ENCODE data around the gene FLNB.
"Not testable (repeated sequence)": the region's sequence is repeated elsewhere in the genome, so short reads cannot be mapped to it uniquely, and the experiment has no call there.

FLNB gene

GRCh38 chr3:58198804-58199203, 190.6 kb downstream of the FLNB start:
- Mint-ChIP-seq H3K36me3 (ENCODE audit: low read depth) (no peaks in the 10 kb centered on the region), H3K4me1 (peaks cover 26% of the 10 kb centered on the region), H3K27me3 (ENCODE audit: low read depth, poor library complexity) (peaks cover 14% of the 10 kb centered on the region), H3K4me3 (no peak overlapping the region), H3K27ac (no peak overlapping the region), H3K9me3 (peaks cover 7% of the 10 kb centered on the region)
- DNase-seq = no peak
- TF ChIP-seq, protein P1, sequence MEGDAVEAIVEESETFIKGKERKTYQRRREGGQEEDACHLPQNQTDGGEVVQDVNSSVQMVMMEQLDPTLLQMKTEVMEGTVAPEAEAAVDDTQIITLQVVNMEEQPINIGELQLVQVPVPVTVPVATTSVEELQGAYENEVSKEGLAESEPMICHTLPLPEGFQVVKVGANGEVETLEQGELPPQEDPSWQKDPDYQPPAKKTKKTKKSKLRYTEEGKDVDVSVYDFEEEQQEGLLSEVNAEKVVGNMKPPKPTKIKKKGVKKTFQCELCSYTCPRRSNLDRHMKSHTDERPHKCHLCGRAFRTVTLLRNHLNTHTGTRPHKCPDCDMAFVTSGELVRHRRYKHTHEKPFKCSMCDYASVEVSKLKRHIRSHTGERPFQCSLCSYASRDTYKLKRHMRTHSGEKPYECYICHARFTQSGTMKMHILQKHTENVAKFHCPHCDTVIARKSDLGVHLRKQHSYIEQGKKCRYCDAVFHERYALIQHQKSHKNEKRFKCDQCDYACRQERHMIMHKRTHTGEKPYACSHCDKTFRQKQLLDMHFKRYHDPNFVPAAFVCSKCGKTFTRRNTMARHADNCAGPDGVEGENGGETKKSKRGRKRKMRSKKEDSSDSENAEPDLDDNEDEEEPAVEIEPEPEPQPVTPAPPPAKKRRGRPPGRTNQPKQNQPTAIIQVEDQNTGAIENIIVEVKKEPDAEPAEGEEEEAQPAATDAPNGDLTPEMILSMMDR (IDR thresholded peaks at IDR 0.05) = no peak

DNA sequence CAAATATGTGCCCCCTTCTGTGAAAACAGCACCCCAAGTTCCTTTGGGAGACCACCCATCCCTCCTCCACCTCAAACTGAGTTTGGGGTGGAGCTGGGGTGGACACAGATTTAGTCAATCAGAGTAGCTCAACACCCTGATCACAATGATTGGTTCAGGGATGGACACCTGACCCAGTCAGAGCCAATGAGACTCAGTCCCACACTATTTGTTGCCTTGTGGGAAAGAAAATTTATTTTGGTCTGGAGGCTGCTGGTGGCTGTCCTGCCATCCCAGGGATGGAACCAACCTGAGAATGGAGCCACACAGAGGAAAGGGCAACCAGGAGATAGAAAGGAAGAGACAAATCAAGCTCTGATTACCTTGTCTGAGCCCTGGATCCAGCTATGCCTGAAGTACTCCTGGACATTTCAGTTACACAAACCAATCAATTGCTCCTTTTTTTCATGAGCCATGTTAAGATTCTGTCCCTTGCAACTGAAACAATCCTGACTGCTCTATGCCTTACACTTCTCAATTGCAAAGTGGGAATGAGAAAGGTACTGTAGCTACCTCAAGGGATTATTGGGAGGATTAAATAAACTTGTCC, 192.0 kb downstream of the FLNB start:
- Mint-ChIP-seq H3K9me3 (peaks cover 4% of the 10 kb centered on the region), H3K4me1 (peaks cover 26% of the 10 kb centered on the region), H3K27ac (no peak overlapping the region), H3K4me3 (no peak overlapping the region), H3K36me3 (ENCODE audit: low read depth) (no peaks in the 10 kb centered on the region), H3K27me3 (ENCODE audit: low read depth, poor library complexity) (peaks cover 19% of the 10 kb centered on the region)
- TF ChIP-seq, protein P1 (IDR thresholded peaks at IDR 0.05) = no peak
- DNase-seq = no peak

DNA sequence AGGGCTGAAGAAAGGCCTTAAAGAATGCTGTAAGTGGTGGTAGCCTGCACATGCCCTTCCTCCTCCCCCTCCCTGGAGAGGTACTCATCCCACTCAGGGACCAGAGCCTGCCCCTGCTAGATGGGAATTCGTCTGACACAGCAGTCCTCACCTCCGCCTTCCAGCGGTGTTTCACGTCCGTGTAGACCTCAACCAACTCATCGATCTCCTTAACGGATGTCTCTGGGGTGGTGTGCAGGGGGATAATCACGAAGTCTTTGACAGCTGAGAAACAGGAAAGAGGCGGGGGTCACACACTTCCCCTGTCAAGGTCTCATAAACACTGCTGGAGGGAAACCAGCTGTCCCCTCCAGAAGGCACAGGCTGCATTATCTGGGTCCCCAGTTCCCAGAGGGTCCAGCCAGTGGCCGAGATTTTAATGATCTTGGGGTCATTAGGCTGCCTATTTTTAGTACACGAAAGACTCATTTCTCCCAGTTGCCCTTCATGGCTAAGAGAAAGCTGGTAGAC, 192.7 kb downstream of the FLNB start:
- Mint-ChIP-seq H3K27ac (no peak overlapping the region), H3K27me3 (ENCODE audit: low read depth, poor library complexity) (peaks cover 26% of the 10 kb centered on the region), H3K4me3 (peak overlapping the region; percentile 34), H3K4me1 (peaks cover 26% of the 10 kb centered on the region), H3K36me3 (ENCODE audit: low read depth) (no peaks in the 10 kb centered on the region), H3K9me3 (peaks cover 4% of the 10 kb centered on the region)
- DNase-seq = no peak
- TF ChIP-seq, protein P1 (IDR thresholded peaks at IDR 0.05) = no peak

GRCh38 chr3:58201451-58201850, 193.2 kb downstream of the FLNB start:
- Mint-ChIP-seq H3K27me3 (ENCODE audit: low read depth, poor library complexity) (peaks cover 31% of the 10 kb centered on the region), H3K4me1 (peaks cover 26% of the 10 kb centered on the region)
- H3K4me3 Mint-ChIP-seq; DNase-seq; H3K36me3 Mint-ChIP-seq (ENCODE audit: low read depth); H3K9me3 Mint-ChIP-seq; H3K27ac Mint-ChIP-seq: not testable (repeated sequence)

DNA sequence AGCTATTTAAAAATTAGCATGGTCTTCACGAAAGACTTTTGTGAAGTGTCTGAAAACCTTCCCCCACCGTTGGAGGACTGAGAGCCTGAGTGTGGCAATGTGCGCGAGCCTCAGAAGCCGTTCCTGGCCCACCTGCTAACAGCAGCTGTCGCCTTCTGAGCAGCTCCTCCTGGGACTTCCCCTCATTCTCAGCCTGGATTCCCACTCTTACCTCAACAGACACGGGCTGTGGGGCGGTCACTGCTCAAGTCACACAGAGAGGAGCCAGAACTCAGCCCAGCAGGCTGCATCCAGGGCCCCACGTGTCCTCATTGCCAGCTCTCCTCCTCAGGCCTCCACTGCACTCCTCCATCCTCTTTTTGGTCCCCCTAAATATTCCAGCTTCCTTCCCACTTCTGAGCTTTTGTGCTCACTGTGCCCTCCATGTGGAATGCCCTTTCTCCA, 194.7 kb downstream of the FLNB start:
- no peak for DNase-seq
- peaks cover 26% of the 10 kb centered on the region for H3K4me1 Mint-ChIP-seq
- H3K36me3 Mint-ChIP-seq (ENCODE audit: low read depth) = no peaks in the 10 kb centered on the region

DNA sequence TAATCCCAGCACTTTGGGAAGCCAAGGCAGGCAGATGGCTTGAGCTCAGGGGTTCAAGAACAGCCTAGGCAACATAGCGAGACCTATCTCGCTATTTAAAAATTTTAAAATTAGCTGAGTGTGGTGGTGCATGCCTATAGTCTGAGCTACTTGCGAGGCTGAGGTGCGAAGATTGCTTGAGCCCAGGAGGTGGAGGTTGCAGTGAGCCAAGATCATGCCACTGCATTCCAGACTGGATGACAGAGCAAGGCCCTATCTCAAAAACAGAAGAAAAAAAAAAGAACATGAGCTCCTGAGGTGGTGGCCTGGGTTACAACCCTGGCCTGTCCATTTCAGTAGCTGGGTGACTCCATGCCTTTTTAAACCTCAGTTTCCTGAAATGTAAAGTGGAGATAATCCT, 195.3 kb downstream of the FLNB start:
- peaks cover 4% of the 10 kb centered on the region for H3K9me3 Mint-ChIP-seq
- H3K27ac Mint-ChIP-seq = no peak overlapping the region
- TF ChIP-seq, protein P1 (IDR thresholded peaks at IDR 0.05) = no peak
- no peak overlapping the region for H3K4me3 Mint-ChIP-seq
- no peak for DNase-seq
- H3K27me3 Mint-ChIP-seq (ENCODE audit: low read depth, poor library complexity) = peaks cover 42% of the 10 kb centered on the region
- peaks cover 26% of the 10 kb centered on the region for H3K4me1 Mint-ChIP-seq
- no peaks in the 10 kb centered on the region for H3K36me3 Mint-ChIP-seq (ENCODE audit: low read depth)

More for the DNA sequence above, 194.7 kb downstream of the FLNB start:
- H3K9me3 Mint-ChIP-seq = peaks cover 4% of the 10 kb centered on the region
- H3K27me3 Mint-ChIP-seq (ENCODE audit: low read depth, poor library complexity) = peaks cover 37% of the 10 kb centered on the region
- peak overlapping the region; percentile 50 for H3K27ac Mint-ChIP-seq
- TF ChIP-seq, protein P1 (IDR thresholded peaks at IDR 0.05) = no peak
- H3K4me3 Mint-ChIP-seq = no peak overlapping the region
